ENCODE results near the gene TLL1. TPM values are rescaled to one million over a fixed set of nuclear protein-coding genes. Genes with fewer than 3 reads are reported as not detected.

TLL1 gene
- total RNA-seq, 1 experiment from 2014 or later, result 0.41 TPM

GRCh38 chr4:165971933-165972332 is 98.9 kb downstream of the TLL1 start:
- TF ChIP-seq POLR2AphosphoS5 (IDR thresholded peaks at IDR 0.05; ENCODE audit: low read depth, low read length) (no peak), TCF7L2 (IDR thresholded peaks at IDR 0.05; ENCODE audit: low read depth, low read length) (no peak), CTCF (IDR thresholded peaks at IDR 0.05) (no peak), REST (IDR thresholded peaks at IDR 0.05; ENCODE audit: insufficient read depth in 1 of 2, low read depth in 2 of 2, low read length in 1 of 2) (no peak), SIN3A (IDR thresholded peaks at IDR 0.05; ENCODE audit: borderline replicate concordance, insufficient read depth, low read depth, low read length) (no peak)
- in situ Hi-C loops (cut with HindIII; ENCODE audit: low pct_unique_long_range_greater_than_20kb, low sequenced_read_pairs), result no loop called here
- no peak for ATAC-seq

GRCh38 chr4:165972747-165973146 is 99.7 kb downstream of the TLL1 start:
- intact Hi-C loops (cut with micrococcal nuclease; ENCODE audit: unreplicated experiment) (no loop called here), in situ Hi-C loops (cut with HindIII; ENCODE audit: low pct_unique_long_range_greater_than_20kb, low sequenced_read_pairs) (no loop called here)
- no peaks in the 10 kb centered on the region for H3K9me3 ChIP-seq (ENCODE audit: control insufficient read depth, insufficient read depth, low read depth, low read length)
- no peak overlapping the region for H3K4me3 ChIP-seq (ENCODE audit: low read depth in 2 of 2, low read length in 2 of 2)
- TF ChIP-seq POLR2AphosphoS5 (IDR thresholded peaks at IDR 0.05; ENCODE audit: low read depth, low read length), result no peak
- TF ChIP-seq REST (IDR thresholded peaks at IDR 0.05; ENCODE audit: insufficient read depth in 1 of 2, low read depth in 2 of 2, low read length in 1 of 2), result no peak
- TF ChIP-seq SIN3A (IDR thresholded peaks at IDR 0.05; ENCODE audit: borderline replicate concordance, insufficient read depth, low read depth, low read length), result no peak
- no peak for TF ChIP-seq CTCF (IDR thresholded peaks at IDR 0.05)
- TF ChIP-seq TCF7L2 (IDR thresholded peaks at IDR 0.05; ENCODE audit: low read depth, low read length), result no peak
- no TSS peak for BruUV-seq (replicated peaks)
- no peaks in the 10 kb centered on the region for H3K4me1 ChIP-seq (ENCODE audit: control insufficient read depth, insufficient read depth, low read length)
- no peak overlapping the region for H3K27ac ChIP-seq (ENCODE audit: low read length)
- no peaks in the 10 kb centered on the region; the same call in 1 of the 2 replicates for H3K36me3 ChIP-seq (ENCODE audit: control insufficient read depth, insufficient read depth, low read length)
- CTCF ChIA-PET, result no interaction called here
- H3K27me3 ChIP-seq (ENCODE audit: control insufficient read depth, insufficient read depth, low read length), result no peaks in the 10 kb centered on the region
- POLR2A ChIA-PET, result no interaction called here
- DNase-seq (ENCODE audit: low read depth, low spot score) (no peak), ATAC-seq (no peak)

More at GRCh38 chr4:165971933-165972332, 98.9 kb downstream of the TLL1 start:
- H3K27me3 ChIP-seq (ENCODE audit: control insufficient read depth, insufficient read depth, low read length), result no peaks in the 10 kb centered on the region
- H3K36me3 ChIP-seq (ENCODE audit: control insufficient read depth, insufficient read depth, low read length), result no peaks in the 10 kb centered on the region; the same call in 1 of the 2 replicates
- ChIA-PET POLR2A (interaction anchor here (0.5 kb wide), 1 partner anchor 9 kb away, joined by 3 read pairs; no protein-coding TSS in a partner anchor), CTCF (no interaction called here)
- no peak overlapping the region for H3K4me3 ChIP-seq (ENCODE audit: low read depth in 2 of 2, low read length in 2 of 2)
- no peaks in the 10 kb centered on the region for H3K9me3 ChIP-seq (ENCODE audit: control insufficient read depth, insufficient read depth, low read depth, low read length)
- H3K4me1 ChIP-seq (ENCODE audit: control insufficient read depth, insufficient read depth, low read length), result no peaks in the 10 kb centered on the region
- DNase-seq (ENCODE audit: low read depth, low spot score), result no peak
- BruUV-seq (replicated peaks), result no TSS peak
- no peak overlapping the region for H3K27ac ChIP-seq (ENCODE audit: low read length)
- intact Hi-C loops (cut with micrococcal nuclease; ENCODE audit: unreplicated experiment), result no loop called here

Data from Panc1 (cell line).